HG03045 (cell line): ENCODE data around the gene ABCC6.
A peak's percentile ranks its signal among the peaks of the same experiment; 100 is the strongest.
"Not testable (repeated sequence)": the region's sequence is repeated elsewhere in the genome, so short reads cannot be mapped to it uniquely, and the experiment has no call there.

Experiments used
- ATAC-seq: cut with Tn5 transposase; IDR thresholded peaks from one replicate; pipeline ENCODE4 v1.9.1; 2021; ENCODE audit warnings: mild to moderate bottlenecking, moderate library complexity; ENCODE audit not compliant: unreplicated experiment

Gene ABCC6

GRCh38 chr16:16222850-16223661, at the start of gene ABCC6:
TSS of gene ABCC6 (minus strand) at chr16:16223494. CDS start at chr16:16223434, 60 bp downstream.
- not testable (repeated sequence) for ATAC-seq

GRCh38 chr16:16272573-16273221, 49.4 kb upstream of the ABCC6 start:
- ATAC-seq, result not testable (repeated sequence)

DNA sequence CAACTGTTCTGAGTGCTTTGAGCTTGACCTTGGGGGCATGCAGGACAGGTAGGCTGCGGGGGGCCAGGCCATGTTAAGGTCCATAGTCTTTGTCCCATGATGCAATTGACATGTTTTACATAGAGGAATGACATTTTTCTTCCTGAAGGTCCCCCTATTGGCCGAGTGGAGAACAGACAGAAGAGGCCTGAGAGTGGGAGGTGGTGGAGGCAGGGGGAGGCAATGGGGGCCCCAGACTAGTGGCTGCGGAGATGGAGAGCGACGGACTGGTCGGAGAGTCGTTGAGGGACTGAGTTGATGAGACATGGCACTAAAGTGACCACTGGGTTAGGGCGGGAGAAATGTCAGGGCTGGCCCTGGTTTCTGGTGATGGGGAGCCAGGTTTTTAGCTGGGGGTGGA, 48.4 kb upstream of the ABCC6 start:
- not testable (repeated sequence) for ATAC-seq

DNA sequence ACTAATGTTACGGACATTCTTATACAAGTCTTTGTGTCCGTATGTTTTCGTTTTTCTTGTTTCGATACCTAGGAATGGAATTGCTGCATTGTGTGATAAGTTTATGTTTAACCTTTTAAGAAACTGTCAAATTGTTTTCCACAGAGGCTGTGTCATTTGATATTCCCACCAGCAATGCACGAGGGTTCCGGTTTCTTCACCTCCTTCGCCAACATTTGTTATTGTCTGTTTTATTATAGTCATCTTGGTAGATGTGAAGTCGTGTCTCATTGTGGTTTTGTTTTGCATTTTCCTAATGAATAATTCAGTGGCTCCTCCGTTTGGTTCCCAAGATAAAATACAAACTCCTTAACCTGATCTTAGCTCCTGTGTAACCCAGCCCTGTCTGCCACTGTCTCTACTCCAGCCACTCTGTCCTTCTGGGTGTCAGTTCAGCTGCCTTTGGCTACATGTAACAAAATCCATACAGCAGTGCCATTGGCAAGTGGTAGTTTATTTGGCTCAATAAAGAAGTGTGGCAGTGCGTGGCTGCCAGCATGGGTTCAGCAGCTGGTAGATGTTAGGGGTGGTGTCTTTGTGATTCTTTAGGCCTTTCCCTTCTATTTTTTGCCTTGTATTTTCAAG, 45.0 kb upstream of the ABCC6 start:
- not testable (repeated sequence) for ATAC-seq

GRCh38 chr16:16267708-16268107, 44.4 kb upstream of the ABCC6 start:
- not testable (repeated sequence) for ATAC-seq

DNA sequence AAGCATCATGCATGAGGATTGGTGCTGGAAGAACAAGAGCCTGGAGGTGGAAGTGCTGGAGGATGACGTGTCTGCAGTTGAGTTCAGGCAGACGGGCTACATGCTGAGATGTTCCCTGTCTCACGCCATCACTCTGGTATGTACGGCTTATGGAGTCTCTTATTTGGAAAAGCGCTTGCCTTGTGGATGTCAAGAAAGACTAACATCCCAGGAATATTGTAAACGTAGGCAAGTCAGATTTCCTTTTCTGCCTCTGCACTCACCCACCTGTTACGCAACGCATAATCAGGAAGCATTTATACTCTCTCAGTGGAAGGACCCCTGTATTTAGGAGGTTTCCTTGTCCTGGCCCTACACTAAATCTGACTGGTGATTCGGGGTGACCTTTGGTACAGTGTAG, 41.8 kb upstream of the ABCC6 start:
- not testable (repeated sequence) for ATAC-seq

GRCh38 chr16:16263947-16264346, 40.7 kb upstream of the ABCC6 start:
- ATAC-seq, result not testable (repeated sequence)

- not testable (repeated sequence) for ATAC-seq
Measured at GRCh38 chr16:16262954-16263555, 39.8 kb upstream of the ABCC6 start.

DNA sequence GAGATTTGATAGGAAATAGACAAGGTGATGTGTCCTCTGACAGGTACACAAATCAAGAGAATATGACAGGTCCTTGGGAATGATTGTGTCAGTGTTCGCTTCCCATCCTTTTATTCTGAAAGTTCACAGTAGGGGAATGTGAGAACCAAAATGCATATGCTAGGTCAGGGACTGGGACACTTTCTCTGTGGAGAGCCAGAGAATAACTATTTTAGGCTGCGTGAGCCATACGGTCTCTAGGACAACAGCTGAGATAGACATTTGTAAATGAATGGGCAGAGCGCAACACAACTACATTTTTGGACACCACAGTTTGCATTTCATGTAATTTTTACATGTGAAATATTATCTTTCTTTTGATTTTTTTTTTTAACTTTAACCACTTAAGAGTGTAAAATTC, 36.7 kb upstream of the ABCC6 start:
- not testable (repeated sequence) for ATAC-seq

GRCh38 chr16:16258822-16259221, 35.5 kb upstream of the ABCC6 start:
- not testable (repeated sequence) for ATAC-seq

- not testable (repeated sequence) for ATAC-seq
Measured at GRCh38 chr16:16257301-16257923, 34.1 kb upstream of the ABCC6 start.

GRCh38 chr16:16252377-16252776, 29.1 kb upstream of the ABCC6 start:
- ATAC-seq, result not testable (repeated sequence)

DNA sequence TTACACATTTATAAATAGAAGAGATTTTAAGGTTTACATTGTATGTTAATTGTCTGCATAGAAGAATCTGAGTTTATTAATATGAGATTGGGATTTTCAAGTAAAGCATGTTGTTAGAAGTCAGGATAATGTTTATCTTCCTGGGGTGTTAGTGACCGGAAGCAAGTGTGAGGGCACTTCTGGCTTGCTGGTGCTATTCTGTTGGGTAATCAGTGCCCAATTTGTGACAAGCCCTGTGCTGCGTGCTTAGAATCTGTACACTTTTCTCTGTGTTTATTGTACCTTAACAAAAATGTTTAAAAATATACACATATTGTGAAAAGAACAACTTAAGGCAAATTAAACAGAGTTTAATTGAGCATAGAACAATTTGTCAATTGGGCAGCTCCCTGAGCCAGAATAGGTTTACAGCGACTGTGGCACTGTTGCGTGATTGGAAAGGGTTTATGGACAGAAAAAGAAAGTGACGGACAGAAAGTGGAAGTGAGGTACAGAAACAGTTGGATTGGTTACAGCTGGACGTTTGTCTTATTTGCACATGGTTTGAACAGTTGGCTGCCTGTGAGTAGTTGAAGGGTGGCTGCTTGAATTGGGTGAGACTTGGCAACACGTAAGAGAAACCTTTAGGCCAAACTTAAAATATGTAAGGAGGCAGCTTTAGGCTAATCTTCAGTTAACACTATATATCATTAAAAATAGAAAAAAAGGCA, 26.5 kb upstream of the ABCC6 start:
- ATAC-seq, result not testable (repeated sequence)

- ATAC-seq, result not testable (repeated sequence)
Measured at GRCh38 chr16:16247439-16247838, 24.1 kb upstream of the ABCC6 start.

DNA sequence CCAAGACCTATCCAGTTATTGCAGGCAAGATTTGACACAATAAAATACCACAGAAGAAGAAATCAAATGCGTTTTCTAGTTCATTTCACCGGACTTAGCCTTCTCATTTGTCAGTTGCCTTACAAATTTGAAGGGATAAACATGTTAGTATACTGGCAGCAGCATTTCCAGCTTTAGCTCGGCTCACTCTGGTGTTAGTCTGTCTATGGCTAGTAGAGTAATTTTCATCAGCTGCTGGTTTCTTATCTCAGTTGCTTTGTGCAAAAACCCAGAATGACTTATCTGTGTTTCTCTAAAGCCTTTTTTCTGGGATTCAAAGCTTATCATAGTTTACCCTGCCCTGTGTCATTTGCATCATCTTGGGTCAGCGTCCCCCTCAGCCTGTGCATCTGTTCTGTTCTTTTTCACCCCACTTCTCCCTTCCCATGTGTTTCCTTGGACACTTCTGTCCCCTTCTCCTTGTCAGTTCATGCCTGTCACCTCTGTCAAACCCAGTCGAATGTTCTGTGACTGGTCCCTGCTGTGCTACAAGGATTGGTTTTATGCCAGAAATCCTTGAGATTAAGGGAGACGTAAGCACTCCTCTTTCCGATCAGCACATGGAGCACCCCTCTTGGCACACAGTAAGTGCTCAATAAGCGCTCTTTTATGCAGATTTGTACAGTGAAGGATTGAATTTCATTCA, 23.4 kb upstream of the ABCC6 start:
- ATAC-seq, result not testable (repeated sequence)

- not testable (repeated sequence) for ATAC-seq
Measured at GRCh38 chr16:16243886-16244285, 20.6 kb upstream of the ABCC6 start.

DNA sequence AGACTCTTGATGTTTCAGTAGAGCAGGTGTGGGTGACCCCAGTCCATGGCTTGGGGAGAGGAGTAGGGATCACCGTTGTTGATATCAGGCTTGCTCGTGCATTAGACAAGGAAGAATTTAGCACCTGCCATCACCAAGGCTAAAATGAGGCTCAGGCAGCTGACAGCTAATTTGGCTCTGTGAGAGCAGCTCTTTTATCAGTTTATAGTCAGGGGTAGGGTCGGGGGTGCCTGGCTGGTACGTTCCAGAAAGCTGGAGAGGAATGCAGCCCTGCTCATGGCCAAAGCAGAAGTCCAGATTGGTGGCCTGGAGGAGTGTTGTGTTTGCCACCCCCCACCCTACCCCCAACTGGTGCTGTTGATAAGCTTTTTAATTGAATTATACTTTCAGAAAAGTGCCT, 17.4 kb upstream of the ABCC6 start:
- ATAC-seq, result not testable (repeated sequence)

DNA sequence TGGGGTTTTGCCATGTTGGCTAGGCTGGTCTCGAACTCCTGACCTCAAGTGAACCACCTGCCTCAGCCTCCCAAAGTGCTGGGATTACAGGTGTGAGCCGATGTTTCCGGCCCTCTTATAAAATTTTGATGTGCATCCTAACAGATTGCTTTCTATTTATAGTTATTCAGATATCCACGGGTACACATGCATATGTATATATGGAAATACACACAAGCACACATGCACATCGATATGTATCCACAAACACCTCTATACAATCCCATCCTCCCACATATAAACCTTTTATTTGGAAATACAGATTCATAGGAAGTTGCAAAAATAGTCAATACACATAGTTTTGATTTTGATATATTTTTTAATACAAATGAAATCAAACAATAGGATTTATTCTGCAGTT, 14.4 kb upstream of the ABCC6 start:
- ATAC-seq, result not testable (repeated sequence)

GRCh38 chr16:16237071-16237470, 13.8 kb upstream of the ABCC6 start:
- not testable (repeated sequence) for ATAC-seq

DNA sequence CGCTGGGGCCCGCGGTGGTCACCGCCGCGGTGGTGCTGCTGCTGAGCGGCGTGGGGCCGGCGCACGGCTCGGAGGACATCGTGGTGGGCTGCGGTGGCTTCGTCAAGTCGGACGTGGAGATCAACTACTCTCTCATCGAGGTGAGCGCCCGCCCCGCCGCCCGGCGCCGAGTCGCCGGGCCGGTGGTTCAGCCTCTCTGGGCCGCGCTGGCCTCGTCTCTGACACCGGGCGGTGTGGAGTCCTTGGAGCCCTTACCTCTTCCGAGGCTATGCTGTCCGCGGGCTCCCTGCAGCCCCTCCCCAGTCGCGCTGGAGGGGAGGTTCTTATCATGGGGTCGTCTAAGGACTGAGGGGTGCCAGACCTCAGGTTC, 9.4 kb upstream of the ABCC6 start:
- peak; percentile 55 for ATAC-seq
